Measurements from ENCODE around the gene QRFP.

DNA sequence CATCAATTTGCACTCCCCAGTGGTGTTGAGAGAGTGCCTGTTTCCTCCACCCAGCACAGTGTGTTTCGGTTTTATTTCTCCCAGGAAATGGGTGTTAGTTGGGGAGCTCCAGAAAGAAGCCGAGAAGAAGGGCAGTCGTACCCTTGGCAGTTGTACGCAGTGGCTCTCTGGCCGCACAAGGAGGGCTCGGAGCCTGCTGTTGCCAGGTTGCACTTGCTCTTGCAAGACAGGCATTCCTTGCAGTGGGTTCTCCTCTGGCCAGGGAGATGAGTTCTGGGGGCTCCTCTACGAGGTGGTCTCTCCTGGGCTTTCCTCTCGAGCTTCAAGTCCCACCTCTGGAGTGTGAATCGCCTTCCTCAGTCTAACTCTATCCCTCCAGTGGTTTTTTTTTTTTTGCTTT lies 29.1 kb downstream of the QRFP start:
- TF ChIP-seq, protein P1, sequence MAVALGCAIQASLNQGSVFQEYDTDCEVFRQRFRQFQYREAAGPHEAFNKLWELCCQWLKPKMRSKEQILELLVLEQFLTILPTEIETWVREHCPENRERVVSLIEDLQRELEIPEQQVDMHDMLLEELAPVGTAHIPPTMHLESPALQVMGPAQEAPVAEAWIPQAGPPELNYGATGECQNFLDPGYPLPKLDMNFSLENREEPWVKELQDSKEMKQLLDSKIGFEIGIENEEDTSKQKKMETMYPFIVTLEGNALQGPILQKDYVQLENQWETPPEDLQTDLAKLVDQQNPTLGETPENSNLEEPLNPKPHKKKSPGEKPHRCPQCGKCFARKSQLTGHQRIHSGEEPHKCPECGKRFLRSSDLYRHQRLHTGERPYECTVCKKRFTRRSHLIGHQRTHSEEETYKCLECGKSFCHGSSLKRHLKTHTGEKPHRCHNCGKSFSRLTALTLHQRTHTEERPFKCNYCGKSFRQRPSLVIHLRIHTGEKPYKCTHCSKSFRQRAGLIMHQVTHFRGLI (tag by site-specific recombination; IDR thresholded peaks at IDR 0.05): no peak
- TF ChIP-seq, protein P2, sequence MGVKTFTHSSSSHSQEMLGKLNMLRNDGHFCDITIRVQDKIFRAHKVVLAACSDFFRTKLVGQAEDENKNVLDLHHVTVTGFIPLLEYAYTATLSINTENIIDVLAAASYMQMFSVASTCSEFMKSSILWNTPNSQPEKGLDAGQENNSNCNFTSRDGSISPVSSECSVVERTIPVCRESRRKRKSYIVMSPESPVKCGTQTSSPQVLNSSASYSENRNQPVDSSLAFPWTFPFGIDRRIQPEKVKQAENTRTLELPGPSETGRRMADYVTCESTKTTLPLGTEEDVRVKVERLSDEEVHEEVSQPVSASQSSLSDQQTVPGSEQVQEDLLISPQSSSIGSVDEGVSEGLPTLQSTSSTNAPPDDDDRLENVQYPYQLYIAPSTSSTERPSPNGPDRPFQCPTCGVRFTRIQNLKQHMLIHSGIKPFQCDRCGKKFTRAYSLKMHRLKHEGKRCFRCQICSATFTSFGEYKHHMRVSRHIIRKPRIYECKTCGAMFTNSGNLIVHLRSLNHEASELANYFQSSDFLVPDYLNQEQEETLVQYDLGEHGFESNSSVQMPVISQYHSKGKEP (tag by site-specific recombination; IDR thresholded peaks at IDR 0.05): no peak
- TF ChIP-seq ZNF416 (tag by site-specific recombination; IDR thresholded peaks at IDR 0.05) (no peak), ZNF530 (tag by site-specific recombination; IDR thresholded peaks at IDR 0.05; ENCODE audit: low read depth) (no peak), ZSCAN16 (tag by site-specific recombination; IDR thresholded peaks at IDR 0.05) (no peak), SETDB1 (IDR thresholded peaks at IDR 0.05; ENCODE audit: insufficient read length, low read length) (no peak), ZIC2 (tag by site-specific recombination; IDR thresholded peaks at IDR 0.05) (no peak), ZNF121 (tag by site-specific recombination; IDR thresholded peaks at IDR 0.05) (no peak)
- TF ChIP-seq, protein P3, sequence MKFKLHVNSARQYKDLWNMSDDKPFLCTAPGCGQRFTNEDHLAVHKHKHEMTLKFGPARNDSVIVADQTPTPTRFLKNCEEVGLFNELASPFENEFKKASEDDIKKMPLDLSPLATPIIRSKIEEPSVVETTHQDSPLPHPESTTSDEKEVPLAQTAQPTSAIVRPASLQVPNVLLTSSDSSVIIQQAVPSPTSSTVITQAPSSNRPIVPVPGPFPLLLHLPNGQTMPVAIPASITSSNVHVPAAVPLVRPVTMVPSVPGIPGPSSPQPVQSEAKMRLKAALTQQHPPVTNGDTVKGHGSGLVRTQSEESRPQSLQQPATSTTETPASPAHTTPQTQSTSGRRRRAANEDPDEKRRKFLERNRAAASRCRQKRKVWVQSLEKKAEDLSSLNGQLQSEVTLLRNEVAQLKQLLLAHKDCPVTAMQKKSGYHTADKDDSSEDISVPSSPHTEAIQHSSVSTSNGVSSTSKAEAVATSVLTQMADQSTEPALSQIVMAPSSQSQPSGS (tag by site-specific recombination; IDR thresholded peaks at IDR 0.05; ENCODE audit: low read depth): no peak

Measured in HEK293 (cell line).